IMR-90 (cell line): Measurements from ENCODE around the gene CCNG1. TPM values are rescaled to one million over a fixed set of nuclear protein-coding genes. Genes with fewer than 3 reads are reported as not detected.

Experiments used
- ATAC-seq: fragments of 200-7000 bp; cut with Tn5 transposase; 2 replicates; pipeline ENCODE4 v1.9.1; 2020; ENCODE audit warnings: low read depth, mild to moderate bottlenecking, moderate library complexity
- BruUV-seq: library from RNA; stranded (reverse); fragments of 400-500 nt; replicated peaks from 2 replicates; lab custom pipeline; 2021; lab: Mats Ljungman, UMichigan
- CTCF ChIA-PET: fragments of 300-600 bp; formaldehyde crosslinking; extraction: SDS; loops from one replicate; lab custom pipeline; 2021; ENCODE audit warnings: antibody characterized with exemption; lab: Yijun Ruan, JAX
- POLR2A ChIA-PET: fragments of 300-600 bp; sonication (Branson Sonifier 250); formaldehyde crosslinking; loops from one replicate; lab custom pipeline; 2022; ENCODE audit warnings: antibody characterized with exemption; ENCODE audit not compliant: unreplicated experiment; lab: Charles Lee
- DNase-seq: peaks from one replicate; pipeline ENCODE4 v3.0.0; 2013
- H2AFZ ChIP-seq: replicated peaks from 2 replicates; pipeline ENCODE3; 2013; ENCODE audit warnings: low read length, mild to moderate bottlenecking; ENCODE audit not compliant: poor library complexity
- H2AK5ac ChIP-seq: 2 replicates; pipeline ENCODE4 v1.6.1; 2013; ENCODE audit warnings: low read depth, low read length, inconsistent platforms
- H2AK9ac ChIP-seq: replicated peaks from 2 replicates; pipeline ENCODE3; 2013; ENCODE audit warnings: mild to moderate bottlenecking, low read depth, low read length, moderate library complexity; ENCODE audit not compliant: poor library complexity
- H2BK120ac ChIP-seq: 2 replicates; pipeline ENCODE4 v1.6.1; 2013; ENCODE audit warnings: low read depth, low read length, inconsistent platforms
- H2BK15ac ChIP-seq: 3 replicates; pipeline ENCODE4 v1.6.1; 2013; ENCODE audit warnings: low read depth, low read length, inconsistent platforms
- H2BK20ac ChIP-seq: 2 replicates; pipeline ENCODE4 v1.6.1; 2013; ENCODE audit warnings: low read depth, mild to moderate bottlenecking, inconsistent platforms, low read length, moderate library complexity
- H2BK5ac ChIP-seq: 2 replicates; pipeline ENCODE4 v1.6.1; 2013; ENCODE audit warnings: mild to moderate bottlenecking, low read depth, low read length, inconsistent platforms; ENCODE audit not compliant: poor library complexity, severe bottlenecking
- H3K14ac ChIP-seq: replicated peaks from 2 replicates; pipeline ENCODE4 v1.6.1; 2013; ENCODE audit warnings: low read depth, low read length, inconsistent platforms
- H3K18ac ChIP-seq: 2 replicates; pipeline ENCODE4 v1.6.1; 2013; ENCODE audit warnings: low read depth, low read length, control low read depth
- H3K23ac ChIP-seq: 2 replicates; pipeline ENCODE4 v1.6.1; 2013; ENCODE audit warnings: low read depth, low read length, inconsistent platforms
- H3K27ac ChIP-seq: 2 replicates; pipeline ENCODE4 v1.5.1; 2013; ENCODE audit warnings: mild to moderate bottlenecking, control low read depth, low read length; ENCODE audit not compliant: insufficient read depth
- H3K27me3 ChIP-seq: 2 replicates; pipeline ENCODE4 v1.6.1; 2013; ENCODE audit warnings: low read length; ENCODE audit not compliant: control insufficient read depth, insufficient read depth
- H3K36me3 ChIP-seq: 2 replicates; pipeline ENCODE4 v1.6.1; 2013; ENCODE audit warnings: low read length, mixed read lengths; ENCODE audit not compliant: control insufficient read depth, insufficient read depth
- H3K4ac ChIP-seq: 2 replicates; pipeline ENCODE4 v1.6.1; 2013; ENCODE audit warnings: low read depth, low read length, inconsistent platforms
- H3K4me1 ChIP-seq: 2 replicates; pipeline ENCODE4 v1.6.1; 2013; ENCODE audit warnings: low read length, mixed read lengths; ENCODE audit not compliant: control insufficient read depth, insufficient read depth
- H3K4me2 ChIP-seq: 2 replicates; pipeline ENCODE4 v1.6.1; 2013; ENCODE audit warnings: low read depth, mild to moderate bottlenecking, control low read depth, low read length, moderate library complexity
- H3K4me3 ChIP-seq: 2 replicates; pipeline ENCODE4 v1.5.1; 2013; ENCODE audit warnings: low read depth, mild to moderate bottlenecking, control low read depth, low read length, moderate library complexity; ENCODE audit not compliant: insufficient read depth
- H3K56ac ChIP-seq: 2 replicates; pipeline ENCODE4 v1.6.1; 2013; ENCODE audit warnings: low read length, inconsistent platforms; ENCODE audit not compliant: insufficient read depth; ENCODE audit errors: extremely low read depth
- H3K79me1 ChIP-seq, 2 experiments: 2 replicates each; pipeline ENCODE4 v1.6.1; 2013; ENCODE audit warnings: low read length in 2 of 2, inconsistent platforms in 1 of 2, low read depth in 1 of 2
- H3K9ac ChIP-seq: 2 replicates; pipeline ENCODE4 v1.6.1; 2013; ENCODE audit warnings: low read depth, low read length, control low read depth
- H3K9me1 ChIP-seq: 2 replicates; pipeline ENCODE4 v1.6.1; 2013; ENCODE audit warnings: low read length, inconsistent platforms; ENCODE audit not compliant: insufficient read depth
- H3K9me3 ChIP-seq: 2 replicates; pipeline ENCODE4 v1.6.1; 2013; ENCODE audit warnings: low read length; ENCODE audit not compliant: control insufficient read depth, insufficient read depth
- H4K20me1 ChIP-seq: 2 replicates; pipeline ENCODE4 v1.6.1; 2013; ENCODE audit warnings: low read length, inconsistent platforms; ENCODE audit not compliant: insufficient read depth
- H4K5ac ChIP-seq: 2 replicates; pipeline ENCODE4 v1.6.1; 2013; ENCODE audit warnings: mild to moderate bottlenecking, low read depth, low read length, control low read depth
- H4K8ac ChIP-seq, 2 experiments: 2 replicates each; pipeline ENCODE4 v1.6.1; 2013; ENCODE audit warnings: low read depth in 2 of 2, low read length in 2 of 2, control low read depth in 1 of 2, inconsistent platforms in 1 of 2
- H4K91ac ChIP-seq: 2 replicates; pipeline ENCODE4 v1.6.1; 2013; ENCODE audit warnings: low read depth, low read length, inconsistent platforms; ENCODE audit not compliant: insufficient read depth
- BHLHE40 ChIP-seq: fragments of 150-350 bp; IDR thresholded peaks from 2 replicates; pipeline ENCODE4 v1.6.1; 2016; ENCODE audit warnings: mild to moderate bottlenecking, low read depth, low read length
- CEBPB ChIP-seq: IDR thresholded peaks from 2 replicates; pipeline ENCODE4 v1.6.1; 2012; ENCODE audit warnings: low read depth, low read length, improper control_type of control experiment
- CHD1 ChIP-seq: IDR thresholded peaks from 2 replicates; pipeline ENCODE4 v1.6.1; 2012; ENCODE audit warnings: low read depth, low read length, improper control_type of control experiment
- CTCF ChIP-seq: conservative IDR thresholded peaks from 2 replicates; pipeline ENCODE4 v1.5.1; 2012; ENCODE audit warnings: mild to moderate bottlenecking, low read depth, low read length, improper control_type of control experiment
- ELK1 ChIP-seq: fragments of 150-350 bp; IDR thresholded peaks from 2 replicates; pipeline ENCODE4 v1.6.1; 2016; ENCODE audit warnings: low read depth, mild to moderate bottlenecking, low read length, moderate library complexity, borderline replicate concordance
- FOS ChIP-seq: fragments of 150-350 bp; IDR thresholded peaks from 2 replicates; pipeline ENCODE4 v1.6.1; 2016; ENCODE audit warnings: low read depth, low read length
- MAFK ChIP-seq: IDR thresholded peaks from 2 replicates; pipeline ENCODE4 v1.6.1; 2012; ENCODE audit warnings: low read depth, low read length, improper control_type of control experiment
- MAZ ChIP-seq: IDR thresholded peaks from 2 replicates; pipeline ENCODE4 v1.6.1; 2012; ENCODE audit warnings: low read depth, mild to moderate bottlenecking, low read length, improper control_type of control experiment, moderate library complexity, borderline replicate concordance
- MXI1 ChIP-seq: IDR thresholded peaks from 2 replicates; pipeline ENCODE4 v1.6.1; 2012; ENCODE audit warnings: low read depth, mild to moderate bottlenecking, low read length, moderate library complexity, borderline replicate concordance
- NFE2L2 ChIP-seq: fragments of 150-350 bp; IDR thresholded peaks from 2 replicates; pipeline ENCODE4 v1.6.1; 2016; ENCODE audit warnings: low read depth, mild to moderate bottlenecking, low read length
- POLR2A ChIP-seq: IDR thresholded peaks from 2 replicates; pipeline ENCODE4 v1.6.1; 2012; ENCODE audit warnings: mild to moderate bottlenecking, low read depth, low read length
- RAD21 ChIP-seq: IDR thresholded peaks from 2 replicates; pipeline ENCODE4 v1.6.1; 2012; ENCODE audit warnings: low read length, improper control_type of control experiment
- RCOR1 ChIP-seq: IDR thresholded peaks from 2 replicates; pipeline ENCODE4 v1.6.1; 2012; ENCODE audit warnings: mild to moderate bottlenecking, low read length, improper control_type of control experiment; ENCODE audit not compliant: insufficient replicate concordance
- RFX5 ChIP-seq: IDR thresholded peaks from 2 replicates; pipeline ENCODE4 v1.8.0; 2012; ENCODE audit warnings: low read depth, mild to moderate bottlenecking, low read length, moderate library complexity
- SMC3 ChIP-seq: fragments of 150-350 bp; IDR thresholded peaks from 2 replicates; pipeline ENCODE4 v1.6.1; 2016; ENCODE audit warnings: low read depth, mild to moderate bottlenecking, antibody characterized with exemption, low read length, moderate library complexity
- USF2 ChIP-seq: fragments of 150-350 bp; IDR thresholded peaks from 2 replicates; pipeline ENCODE4 v1.6.1; 2017; ENCODE audit warnings: mild to moderate bottlenecking, antibody characterized with exemption, low read length, low read depth
- WGBS, 2 experiments: methylation state at CpG; one replicate each; pipeline versions ENCODE4 v1.1.5 to v1.1.7; 2013; ENCODE audit warnings: missing lambda C conversion rate in 2 of 2; ENCODE audit not compliant: insufficient read length in 1 of 2; ENCODE audit errors: extremely low coverage in 2 of 2; 5-methylcytosine and 5-hydroxymethylcytosine counted together
- dilution Hi-C: fragments of 300-500 bp; cut with HindIII; formaldehyde crosslinking; loops from one replicate; pipeline ENCODE4 v1.14.3; 2018; ENCODE audit warnings: low sequenced_read_pairs; ENCODE audit not compliant: unreplicated experiment
- in situ Hi-C: fragments of 300-500 bp; cut with MboI; formaldehyde crosslinking; loops from 3 replicates; pipeline ENCODE4 v1.14.3; 2019; ENCODE audit warnings: low sequenced_read_pairs, inconsistent platforms, mixed read lengths
- intact Hi-C: fragments of 100-400 bp; cut with micrococcal nuclease; formaldehyde crosslinking; loops from 2 replicates; pipeline ENCODE4 v1.10.0; 2022
- polyA plus RNA-seq, 3 experiments: library from polyadenylated mRNA; depleted of rRNA; stranded (reverse); fragments of >200 nt; gene quantifications; 2 replicates each; pipeline ENCODE4 v1.2.3, GENCODE V29; 2012; ENCODE audit warnings: low replicate concordance in 1 of 3
- total RNA-seq: library from RNA; depleted of rRNA; stranded (reverse); fragments of >200 nt; gene quantifications from 2 replicates; pipeline ENCODE4 v1.2.3, GENCODE V29; 2012

Gene CCNG1
- total and polyA plus RNA-seq, 2 of the 4 experiments (the other 2 are of a cell fraction): 72.0 to 382 TPM

GRCh38 chr5:163467682-163468081 is 30.3 kb downstream of the CCNG1 start:
- Histone ChIP-seq H3K9me1 (no peaks in the 10 kb centered on the region), H3K79me1 (peaks cover 6 to 8% of the 10 kb centered on the region in 2 experiments), H3K4me2 (no peak overlapping the region), H3K4ac (no peak overlapping the region), H3K18ac (no peak overlapping the region), H3K27ac (no peak overlapping the region), H2AFZ (no peak overlapping the region), H3K56ac (no peak overlapping the region), H3K9me3 (no peaks in the 10 kb centered on the region), H4K8ac (no peak overlapping the region), H3K27me3 (no peaks in the 10 kb centered on the region), H3K9ac (no peak overlapping the region), H2AK9ac (no peak overlapping the region), H2BK5ac (no peak overlapping the region), H3K4me1 (no peaks in the 10 kb centered on the region), H2BK15ac (no peak overlapping the region), H4K5ac (no peak overlapping the region), H2AK5ac (no peak overlapping the region), H3K4me3 (no peak overlapping the region), H4K20me1 (no peaks in the 10 kb centered on the region), H3K14ac (no peak overlapping the region), H4K91ac (no peak overlapping the region), H2BK20ac (no peak overlapping the region), H3K36me3 (peaks cover 4% of the 10 kb centered on the region; the same call in 1 of the 2 replicates), H2BK120ac (no peak overlapping the region), H3K23ac (no peak overlapping the region)
- no peak for TF ChIP-seq FOS
- no peak for TF ChIP-seq CEBPB
- TF ChIP-seq RAD21: no peak
- no peak for TF ChIP-seq RFX5
- TF ChIP-seq POLR2A: no peak
- TF ChIP-seq CTCF: no peak
- TF ChIP-seq RCOR1: no peak
- TF ChIP-seq BHLHE40: no peak
- TF ChIP-seq CHD1: no peak
- TF ChIP-seq ELK1: no peak
- no peak for TF ChIP-seq SMC3
- TF ChIP-seq NFE2L2: no peak
- TF ChIP-seq USF2: no peak
- no peak for TF ChIP-seq MXI1
- TF ChIP-seq MAZ: no peak
- TF ChIP-seq MAFK: no peak
- intact Hi-C loops: no loop called here
- ChIA-PET CTCF (no interaction called here), POLR2A (no interaction called here)
- in situ Hi-C loops: no loop called here
- dilution Hi-C loops: no loop called here
- ATAC-seq (no peak), DNase-seq (no peak)
- no CpG with 5 or more reads among the region's 4 CpGs for WGBS, 2 experiments
- no TSS peak for BruUV-seq
